COLO668 (cell line): Measurements from ENCODE around the gene EEIG1.
"Not testable (repeated sequence)": the region's sequence is repeated elsewhere in the genome, so short reads cannot be mapped to it uniquely, and the experiment has no call there.

Experiments
- DNase-seq: peaks from one replicate; lab custom pipeline; 2025; ENCODE audit not compliant: unreplicated experiment; lab: John Stamatoyannopoulos, UW

The EEIG1 gene

GRCh38 chr9:127980706-127981558 is at the start of gene EEIG1:
Gene EEIG1, minus strand, starts transcription at chr9:127980989. Its CDS starts 852 bp downstream, at chr9:127980137.
- DNase-seq: peak; percentile 98

DNA sequence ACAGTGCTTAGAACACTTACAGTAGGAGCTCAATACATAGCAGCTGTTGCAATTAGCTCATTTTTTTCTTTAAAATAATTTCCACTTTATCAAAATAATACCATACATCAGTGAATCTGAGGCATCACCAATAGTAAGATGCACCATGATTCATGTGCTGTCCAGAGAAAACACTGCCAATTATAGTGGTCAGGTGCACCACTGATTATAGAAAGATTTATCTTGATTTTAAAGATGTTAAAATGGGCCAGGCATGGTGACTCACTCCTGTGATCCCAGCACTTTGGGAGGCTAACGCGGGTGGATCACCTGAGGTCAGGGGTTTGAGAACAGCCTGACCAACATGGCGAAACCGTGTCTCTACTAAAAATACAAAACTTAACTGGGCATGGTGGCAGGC is 46.9 kb upstream of the EEIG1 start:
- no peak for DNase-seq

DNA sequence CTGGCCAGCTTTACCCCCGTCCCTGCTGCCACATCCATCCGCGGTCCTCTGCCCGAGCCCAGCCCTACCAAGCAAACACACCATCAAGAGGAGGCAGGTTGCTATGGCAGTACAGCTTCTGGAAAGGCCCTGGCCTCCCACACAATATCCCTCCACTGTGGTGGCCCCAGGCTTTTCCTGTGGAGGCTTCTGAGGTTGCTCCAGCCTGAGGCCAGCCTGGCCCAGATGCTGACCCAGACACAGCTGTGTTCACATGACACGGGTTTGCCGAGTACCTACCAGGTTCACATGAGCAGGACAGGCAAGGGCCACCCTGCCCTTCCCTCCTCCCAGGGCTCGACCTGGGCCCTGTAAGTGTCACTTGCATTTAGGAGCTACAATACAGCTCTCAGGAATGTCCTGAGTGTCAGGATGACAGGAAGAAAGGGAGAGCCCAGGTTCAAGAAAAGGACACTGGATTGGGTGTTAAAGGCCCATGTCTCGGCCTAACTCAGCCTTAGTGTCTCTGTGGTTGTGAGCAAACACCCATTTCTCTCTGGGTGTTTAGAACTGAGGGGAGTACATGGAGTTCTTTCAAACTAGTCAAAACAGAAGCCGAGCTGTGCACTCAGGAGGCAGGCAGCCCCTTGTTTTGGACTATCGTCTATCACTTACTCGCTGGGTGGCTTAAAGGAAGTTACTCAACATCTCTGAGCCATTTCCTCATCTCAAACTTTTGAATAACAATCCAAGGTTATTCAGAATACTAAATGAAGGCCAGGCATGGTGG is 46.2 kb upstream of the EEIG1 start:
- peak; percentile 43 for DNase-seq

DNA sequence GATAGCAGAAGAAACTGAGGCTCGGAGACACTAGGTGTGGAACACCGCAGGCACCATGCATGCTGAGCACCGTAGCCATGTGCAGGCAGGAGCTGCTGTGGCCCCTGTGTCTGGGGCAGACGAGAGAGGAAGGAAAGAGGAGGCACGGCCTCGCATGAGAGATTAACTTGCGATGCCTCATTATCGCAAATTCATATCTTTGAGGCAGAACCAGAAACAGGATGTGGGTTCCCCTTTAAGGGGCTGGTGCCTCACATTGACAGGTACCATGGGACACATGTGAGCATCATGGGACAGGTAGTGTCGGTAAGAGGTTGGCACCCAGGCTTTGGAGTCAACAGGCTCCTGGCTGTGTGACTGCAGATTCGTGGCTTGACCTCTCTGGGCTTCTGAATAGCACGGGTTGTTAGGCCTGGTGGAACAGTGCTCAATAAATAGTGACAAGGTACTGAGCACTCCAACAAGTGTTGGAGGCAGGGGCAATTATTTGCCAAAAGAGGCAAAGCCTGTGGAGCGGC is 45.5 kb upstream of the EEIG1 start:
- DNase-seq: no peak

- no peak for DNase-seq
Measured at GRCh38 chr9:128025736-128026135, 44.9 kb upstream of the EEIG1 start.

- DNase-seq: no peak
Measured at GRCh38 chr9:128024761-128025308, 44.0 kb upstream of the EEIG1 start.

DNA sequence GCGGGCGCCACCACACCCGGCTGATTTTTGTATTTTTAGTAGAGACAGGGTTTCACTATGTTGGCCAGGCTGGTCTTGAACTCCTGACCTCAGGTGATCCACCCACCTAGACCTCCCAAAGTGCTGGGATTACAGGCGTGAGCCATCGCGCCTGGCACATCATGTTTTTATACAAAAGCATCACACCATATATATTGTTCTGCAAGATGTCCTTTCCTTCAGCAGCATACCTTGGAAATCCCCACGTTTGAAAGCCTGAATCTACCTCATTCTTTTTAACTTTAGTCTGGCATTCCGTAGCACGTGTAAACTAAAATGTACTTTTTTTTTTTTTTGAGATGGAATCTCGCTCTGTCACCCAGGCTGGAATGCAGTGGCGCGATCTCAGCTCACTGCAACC is 42.9 kb upstream of the EEIG1 start:
- DNase-seq: not testable (repeated sequence)

DNA sequence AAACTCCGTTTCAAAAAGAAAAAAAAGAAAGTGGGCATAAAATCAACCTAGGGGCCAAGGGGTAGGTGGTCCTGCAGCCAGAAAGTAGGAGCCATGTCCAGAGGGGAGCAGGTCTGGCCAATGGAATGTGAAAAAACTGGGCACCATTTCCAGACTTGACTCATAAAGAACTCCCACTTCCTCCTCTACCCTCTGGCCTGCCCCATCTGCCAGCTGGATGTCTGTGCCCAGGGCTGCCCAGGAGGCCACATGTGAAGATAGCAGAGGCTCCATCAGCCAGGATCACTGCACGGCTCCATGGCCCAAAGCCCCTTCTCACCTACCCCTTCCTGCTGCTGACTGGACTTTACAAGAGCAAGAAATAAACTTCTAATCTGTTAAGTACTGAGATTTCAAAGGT is 42.1 kb upstream of the EEIG1 start:
- DNase-seq: no peak

GRCh38 chr9:128021098-128021497 is 40.3 kb upstream of the EEIG1 start:
- DNase-seq: no peak

- DNase-seq: no peak
Measured at GRCh38 chr9:128020692-128021091, 39.9 kb upstream of the EEIG1 start.

GRCh38 chr9:128015696-128016095 is 34.9 kb upstream of the EEIG1 start:
- DNase-seq: no peak

DNA sequence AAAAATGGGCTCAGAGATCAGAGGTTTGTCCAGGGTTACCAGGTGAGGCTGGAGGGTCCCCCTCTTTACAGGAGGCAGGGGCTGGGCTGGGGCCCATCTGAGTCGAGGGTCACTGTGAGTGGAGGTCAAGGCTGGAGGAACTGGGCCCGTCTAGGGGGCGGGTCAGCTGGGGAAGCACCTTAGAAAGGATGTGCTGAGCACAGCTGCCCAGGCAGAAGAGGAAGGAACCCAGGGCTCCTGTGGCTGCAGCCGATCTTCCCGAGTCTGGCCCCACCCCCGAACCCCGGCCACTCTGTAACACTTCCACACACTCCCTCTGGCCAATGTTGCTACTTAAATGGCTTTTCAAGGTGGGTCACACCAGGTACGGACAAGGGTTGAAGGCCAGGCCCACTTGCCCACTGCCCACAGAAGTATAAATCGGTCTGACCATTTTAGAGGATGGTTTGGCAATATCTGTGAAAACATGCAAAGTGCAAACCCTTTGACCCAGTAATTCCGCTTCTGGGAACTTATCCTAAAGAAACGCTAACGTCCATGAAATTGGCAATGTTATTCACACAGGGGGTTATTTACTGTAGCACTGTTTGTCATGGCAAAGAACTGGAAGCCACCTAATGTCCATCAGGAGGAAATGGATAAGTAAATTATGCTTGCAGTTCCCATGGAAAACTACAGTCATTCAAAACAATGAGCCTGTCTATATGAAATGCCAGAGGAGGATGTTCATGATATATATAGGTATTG is 30.5 kb upstream of the EEIG1 start:
- no peak for DNase-seq

DNA sequence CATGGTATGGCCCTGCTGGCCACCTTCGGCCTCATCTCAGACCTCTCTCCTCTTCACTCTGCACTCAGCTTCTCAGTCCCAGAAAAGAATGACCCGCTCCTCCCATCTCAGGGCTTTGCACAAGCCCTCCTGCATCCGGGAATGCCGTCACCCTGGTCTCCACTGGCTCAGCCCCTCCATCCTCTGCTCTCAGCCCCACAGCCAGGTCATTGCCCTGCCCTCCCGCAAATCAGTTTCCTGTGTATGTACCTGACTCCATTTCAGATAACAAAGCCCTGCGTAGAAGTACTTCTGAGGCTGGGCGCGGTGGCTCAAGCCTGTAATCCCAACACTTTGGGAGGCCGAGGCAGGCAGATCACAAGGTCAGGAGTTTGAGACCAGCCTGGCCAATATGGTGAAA is 28.9 kb upstream of the EEIG1 start:
- DNase-seq: no peak

- DNase-seq: no peak
Measured at GRCh38 chr9:128008171-128008570, 27.4 kb upstream of the EEIG1 start.

DNA sequence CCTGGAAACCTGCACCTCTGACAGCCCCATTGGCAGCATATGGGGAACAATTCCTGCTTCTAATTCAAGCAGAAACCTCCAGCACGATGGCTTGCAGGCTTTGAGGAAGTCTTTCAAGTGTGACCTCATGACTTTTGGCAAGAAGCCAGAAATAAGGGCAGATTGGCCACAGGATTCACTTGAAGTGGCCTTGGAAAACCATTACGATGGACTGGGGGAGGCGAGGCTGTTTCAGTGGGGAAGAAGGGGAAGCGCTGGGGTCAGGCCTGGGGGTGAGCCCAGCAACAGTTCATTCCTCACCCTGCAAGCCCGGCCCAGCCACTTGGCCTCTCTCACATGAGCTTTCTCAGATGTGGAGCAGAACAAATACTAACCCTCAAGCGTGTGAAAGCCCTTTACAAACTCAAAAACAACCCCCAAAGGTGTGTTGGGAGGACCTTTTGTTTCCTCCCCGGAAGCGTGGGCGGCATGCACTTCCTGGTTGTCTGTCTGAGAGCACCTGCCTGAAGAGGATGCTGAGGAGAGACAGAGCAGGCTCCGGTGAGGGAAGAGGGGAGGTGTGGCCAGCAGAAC is 26.9 kb upstream of the EEIG1 start:
- DNase-seq: peak; percentile 82

- DNase-seq: no peak
Measured at GRCh38 chr9:128006332-128006996, 25.7 kb upstream of the EEIG1 start.

DNA sequence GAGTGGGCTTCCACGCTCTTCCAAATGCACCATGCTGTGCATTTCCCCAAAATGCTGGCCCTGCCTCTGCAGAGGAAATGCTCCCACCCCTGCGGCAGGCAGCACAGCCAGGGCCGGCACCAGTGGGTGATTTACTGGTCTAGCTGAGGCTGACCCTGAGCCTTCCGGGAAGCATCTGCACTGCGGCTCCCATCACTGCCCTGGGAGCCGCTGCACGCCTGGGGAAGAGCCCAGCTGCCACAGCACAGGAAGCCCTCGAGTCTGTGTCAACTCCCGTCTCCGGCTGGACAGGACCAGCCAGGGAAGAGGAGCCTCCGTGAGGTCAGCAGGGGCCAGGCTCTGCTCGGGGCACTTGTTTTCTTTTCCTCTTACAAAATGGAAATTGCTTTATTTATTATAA is 25.1 kb upstream of the EEIG1 start:
- DNase-seq: peak; percentile 85

GRCh38 chr9:128003966-128004604 is 23.3 kb upstream of the EEIG1 start:
- no peak for DNase-seq

DNA sequence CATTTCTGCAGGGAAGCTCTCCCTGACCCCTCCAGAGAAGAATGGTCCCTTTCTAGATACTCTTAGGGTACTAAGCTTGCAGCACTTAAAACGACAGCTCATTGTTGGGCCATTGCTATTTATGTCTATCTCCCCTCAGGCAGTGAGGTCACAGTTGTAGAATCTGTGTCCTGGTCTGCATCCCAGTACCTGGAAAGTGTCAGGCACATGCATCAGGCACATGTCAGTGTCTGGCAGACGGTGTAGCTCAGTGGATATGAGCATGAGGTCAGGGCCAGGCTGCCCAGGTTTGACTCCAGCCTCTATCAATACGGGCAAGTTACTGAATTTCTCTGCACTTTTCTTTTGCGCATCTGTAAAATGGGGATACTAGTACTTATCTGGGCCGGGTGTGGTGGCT is 22.2 kb upstream of the EEIG1 start:
- DNase-seq: no peak
